ENCODE measurements around the gene CRIP1.

DNA sequence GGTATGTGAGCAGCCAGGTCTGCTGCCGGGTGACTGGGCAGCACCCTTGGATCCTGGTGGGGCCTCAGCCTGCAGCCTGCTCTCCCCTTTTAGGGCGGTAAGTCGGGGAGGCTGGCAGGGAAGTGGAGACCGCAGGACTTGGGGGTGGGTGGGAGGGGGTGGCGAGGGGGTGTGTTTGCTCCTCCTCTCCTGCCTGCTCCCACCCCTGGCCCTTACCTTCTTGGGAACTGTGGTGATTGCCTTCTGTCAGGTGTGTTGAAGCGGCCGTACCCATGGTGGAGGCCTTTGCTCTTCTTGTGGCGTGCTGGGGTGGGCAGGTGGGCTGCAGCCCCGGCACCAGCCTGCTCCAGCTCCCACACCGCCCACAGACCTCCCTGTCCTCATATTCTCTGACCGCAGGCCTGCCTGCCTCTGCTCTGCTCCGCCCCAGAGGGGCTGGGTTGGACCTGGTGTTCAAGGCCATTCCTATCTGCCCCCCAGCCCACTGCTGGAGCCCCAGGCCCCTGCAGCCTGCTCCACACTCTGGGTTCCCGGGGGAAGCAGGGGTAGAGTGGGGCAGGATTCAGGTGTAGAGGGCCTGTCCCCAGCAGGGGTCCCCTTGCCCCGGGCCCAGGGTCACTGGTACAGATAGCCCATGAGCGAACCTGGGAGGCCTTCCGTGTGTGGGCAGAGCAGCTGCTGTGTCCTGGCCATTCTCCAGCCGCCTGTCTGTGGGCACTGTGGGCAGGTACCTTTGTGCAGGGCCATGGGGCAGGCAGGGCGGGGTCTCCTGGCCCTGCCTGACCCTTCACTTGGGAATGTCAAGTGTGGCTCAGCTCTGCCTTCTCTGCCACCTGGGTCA is 9.5 kb downstream of the CRIP1 start:
- TF ChIP-seq EZH2phosphoT487 (IDR thresholded peaks at IDR 0.05; ENCODE audit: low read depth, severe bottlenecking, unreplicated experiment) (no peak), EZH2 (IDR thresholded peaks at IDR 0.05; ENCODE audit: borderline replicate concordance) (no peak)
- TF ChIP-seq, protein P1, sequence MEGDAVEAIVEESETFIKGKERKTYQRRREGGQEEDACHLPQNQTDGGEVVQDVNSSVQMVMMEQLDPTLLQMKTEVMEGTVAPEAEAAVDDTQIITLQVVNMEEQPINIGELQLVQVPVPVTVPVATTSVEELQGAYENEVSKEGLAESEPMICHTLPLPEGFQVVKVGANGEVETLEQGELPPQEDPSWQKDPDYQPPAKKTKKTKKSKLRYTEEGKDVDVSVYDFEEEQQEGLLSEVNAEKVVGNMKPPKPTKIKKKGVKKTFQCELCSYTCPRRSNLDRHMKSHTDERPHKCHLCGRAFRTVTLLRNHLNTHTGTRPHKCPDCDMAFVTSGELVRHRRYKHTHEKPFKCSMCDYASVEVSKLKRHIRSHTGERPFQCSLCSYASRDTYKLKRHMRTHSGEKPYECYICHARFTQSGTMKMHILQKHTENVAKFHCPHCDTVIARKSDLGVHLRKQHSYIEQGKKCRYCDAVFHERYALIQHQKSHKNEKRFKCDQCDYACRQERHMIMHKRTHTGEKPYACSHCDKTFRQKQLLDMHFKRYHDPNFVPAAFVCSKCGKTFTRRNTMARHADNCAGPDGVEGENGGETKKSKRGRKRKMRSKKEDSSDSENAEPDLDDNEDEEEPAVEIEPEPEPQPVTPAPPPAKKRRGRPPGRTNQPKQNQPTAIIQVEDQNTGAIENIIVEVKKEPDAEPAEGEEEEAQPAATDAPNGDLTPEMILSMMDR (IDR thresholded peaks at IDR 0.05; ENCODE audit: poor library complexity), result no peak
